Uterine smooth muscle cell (primary cell): Measurements from ENCODE around the gene CDKN1C. TPM values are rescaled to one million over a fixed set of nuclear protein-coding genes. Genes with fewer than 3 reads are reported as not detected.

Source experiments
- total RNA-seq: library from RNA; depleted of rRNA; stranded (reverse); fragments of >200 nt; gene quantifications from 2 replicates; pipeline ENCODE4 v1.2.3, GENCODE V29; 2014

Gene CDKN1C
- total RNA-seq = 8.1 and 13.7 TPM in 2 replicates

DNA sequence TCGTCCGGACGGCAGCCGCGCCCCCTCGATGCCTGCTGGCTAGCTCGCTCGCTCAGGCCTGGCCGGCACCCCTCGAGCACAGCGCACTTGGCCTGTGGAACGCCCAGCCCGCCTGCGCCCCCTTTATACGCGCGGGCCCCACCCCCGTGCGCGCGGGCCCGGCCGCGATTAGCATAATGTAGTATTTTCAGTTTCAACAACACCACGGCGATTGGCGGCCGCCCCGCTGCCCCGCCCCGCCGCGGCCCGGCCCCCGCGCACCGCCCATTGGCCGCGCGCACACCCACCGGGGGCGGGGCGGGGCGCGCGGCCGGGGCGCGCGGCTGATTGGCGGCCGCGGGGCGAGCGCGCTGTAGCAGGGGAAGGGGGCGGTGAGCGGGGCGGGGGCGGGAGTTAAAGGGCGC, at the start of gene CDKN1C:
Gene CDKN1C, minus strand, starts transcription at position 98 of the 404 bp plus-strand sequence. CDS start 319 bp downstream, outside the sequence.

DNA sequence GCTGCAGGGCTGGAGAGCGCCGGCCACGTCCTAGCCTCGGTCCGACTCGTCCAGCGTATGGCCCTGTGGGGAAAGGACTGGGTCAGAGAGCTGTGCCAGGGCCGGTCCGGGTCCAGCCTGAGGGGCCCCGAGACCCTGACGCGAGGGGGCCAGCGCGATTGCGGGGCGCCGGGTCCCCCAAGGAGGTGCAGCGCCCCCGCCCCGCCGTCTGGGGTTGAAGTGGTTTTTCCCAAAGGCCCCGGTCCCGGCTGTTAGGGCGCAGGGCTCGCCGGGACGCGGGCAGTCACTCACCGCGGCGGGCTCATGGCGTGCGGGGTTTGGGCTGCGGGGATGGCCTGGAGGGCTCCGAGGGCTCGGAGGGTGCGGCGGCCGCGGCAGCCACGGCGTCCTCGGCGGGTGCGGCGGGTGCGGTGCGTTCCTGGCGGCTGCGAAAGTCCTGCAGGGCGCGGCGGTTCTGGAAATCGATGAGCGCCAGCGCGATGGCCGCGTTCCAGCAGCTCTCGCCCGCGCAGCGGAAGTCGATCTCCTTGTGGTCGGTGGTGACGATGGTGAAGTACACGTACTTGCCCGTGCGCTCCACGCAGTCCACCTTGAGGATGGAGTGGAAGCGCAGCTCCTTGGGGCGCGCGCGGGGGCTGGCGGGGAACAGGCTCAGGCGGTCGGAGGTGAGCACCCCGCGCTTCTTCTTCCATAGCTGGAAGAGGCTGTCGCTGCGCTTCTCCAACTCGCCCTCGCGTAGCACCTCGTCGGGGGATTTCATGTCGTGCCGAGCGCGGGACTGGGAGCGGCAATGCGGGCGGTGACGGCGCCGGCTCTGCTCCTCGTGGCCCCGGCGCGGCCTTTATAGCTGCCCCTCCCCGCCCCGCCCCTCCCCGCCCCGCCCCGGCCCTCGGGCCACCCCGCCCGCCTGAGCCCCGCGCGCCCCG, 43.3 kb upstream of the CDKN1C start, which contains the start of gene PHLDA2:
Gene PHLDA2, minus strand, starts transcription at position 816 of the 926 bp plus-strand sequence. Its CDS starts 56 bp downstream, at position 760.

Other genes with a start within 250 kb of the CDKN1C start
- gene KCNQ1OT1, start 185.8 kb downstream of the CDKN1C start, total RNA-seq = 2.8 and 3.6 TPM in 2 replicates
- gene PHLDA2, start 43.6 kb upstream of the CDKN1C start, total RNA-seq = 7.6 and 14.4 TPM in 2 replicates
- gene NAP1L4, start 106.6 kb upstream of the CDKN1C start, total RNA-seq = 109 and 153 TPM in 2 replicates
- gene CARS1, start 171.6 kb upstream of the CDKN1C start, total RNA-seq = 116 and 134 TPM in 2 replicates